ENCODE measurements around the gene TRIO. TPM values are rescaled to one million over a fixed set of nuclear protein-coding genes. Genes with fewer than 3 reads are reported as not detected.

Gene TRIO
- polyA plus RNA-seq, 1 of the 3 experiments (the other 2 are of a cell fraction) = 229 TPM

DNA sequence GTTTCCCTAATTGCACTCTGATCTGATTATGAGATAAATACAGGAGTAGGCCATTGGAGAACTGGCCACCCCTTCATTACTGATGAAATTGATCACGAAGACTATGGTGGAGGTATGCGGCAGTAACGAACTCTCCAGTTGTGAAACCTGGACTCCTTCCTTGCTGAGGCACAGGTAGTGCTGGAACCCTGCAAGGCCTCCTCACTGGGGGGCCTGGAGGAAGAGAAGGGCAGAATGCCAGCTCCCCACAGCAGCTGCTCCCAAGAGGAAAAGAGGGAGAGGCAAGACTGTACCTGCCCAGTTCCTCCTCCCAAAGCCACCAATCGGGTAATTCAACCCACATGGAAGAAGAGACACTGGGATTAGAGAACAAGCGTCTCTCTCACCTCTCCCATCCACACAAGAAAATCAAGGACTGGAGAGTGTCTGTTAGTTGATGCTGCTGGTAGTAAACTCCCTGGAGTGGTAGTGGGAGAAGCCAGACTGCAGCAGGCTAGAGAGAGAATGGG lies 19.1 kb upstream of the TRIO start (continued):
- TF ChIP-seq SMC3 (IDR thresholded peaks at IDR 0.05; ENCODE audit: low read depth, low read length) (no peak), TEAD4 (IDR thresholded peaks at IDR 0.05; ENCODE audit: borderline replicate concordance, insufficient read depth) (no peak), GABPA (IDR thresholded peaks at IDR 0.05; ENCODE audit: low read depth) (no peak), FOXJ3 (CRISPR knock-in tag; IDR thresholded peaks at IDR 0.05) (no peak), MXI1 (IDR thresholded peaks at IDR 0.05; ENCODE audit: low read depth, low read length) (no peak), TCF12 (IDR thresholded peaks at IDR 0.05) (no peak), EP300 (IDR thresholded peaks at IDR 0.05; ENCODE audit: borderline replicate concordance in 1 of 2, low read depth in 1 of 2, low read length in 1 of 2) (no peak)
- TF ChIP-seq, protein P1, sequence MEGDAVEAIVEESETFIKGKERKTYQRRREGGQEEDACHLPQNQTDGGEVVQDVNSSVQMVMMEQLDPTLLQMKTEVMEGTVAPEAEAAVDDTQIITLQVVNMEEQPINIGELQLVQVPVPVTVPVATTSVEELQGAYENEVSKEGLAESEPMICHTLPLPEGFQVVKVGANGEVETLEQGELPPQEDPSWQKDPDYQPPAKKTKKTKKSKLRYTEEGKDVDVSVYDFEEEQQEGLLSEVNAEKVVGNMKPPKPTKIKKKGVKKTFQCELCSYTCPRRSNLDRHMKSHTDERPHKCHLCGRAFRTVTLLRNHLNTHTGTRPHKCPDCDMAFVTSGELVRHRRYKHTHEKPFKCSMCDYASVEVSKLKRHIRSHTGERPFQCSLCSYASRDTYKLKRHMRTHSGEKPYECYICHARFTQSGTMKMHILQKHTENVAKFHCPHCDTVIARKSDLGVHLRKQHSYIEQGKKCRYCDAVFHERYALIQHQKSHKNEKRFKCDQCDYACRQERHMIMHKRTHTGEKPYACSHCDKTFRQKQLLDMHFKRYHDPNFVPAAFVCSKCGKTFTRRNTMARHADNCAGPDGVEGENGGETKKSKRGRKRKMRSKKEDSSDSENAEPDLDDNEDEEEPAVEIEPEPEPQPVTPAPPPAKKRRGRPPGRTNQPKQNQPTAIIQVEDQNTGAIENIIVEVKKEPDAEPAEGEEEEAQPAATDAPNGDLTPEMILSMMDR (IDR thresholded peaks at IDR 0.05) = no peak

DNA sequence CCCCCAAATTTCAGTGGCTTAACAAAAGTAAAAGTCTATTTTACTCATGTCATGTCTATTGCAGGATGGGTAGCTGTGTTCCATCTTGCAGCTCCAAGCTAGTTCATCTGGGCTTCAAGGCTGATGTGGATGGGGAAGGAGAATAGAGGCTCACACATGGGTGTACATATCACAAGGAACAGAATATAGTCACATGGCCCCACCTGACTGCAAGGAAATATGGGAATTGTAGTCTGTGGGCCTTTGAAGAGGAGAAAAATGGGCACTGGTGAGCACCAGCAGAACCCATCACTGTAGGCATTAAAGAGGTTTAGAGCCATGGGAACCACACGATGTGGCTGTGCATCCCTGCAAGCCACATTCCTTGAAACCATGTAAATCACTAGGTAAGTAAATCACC lies 17.9 kb upstream of the TRIO start:
- ChIA-PET CTCF (interaction anchor here (1.0 kb wide), 1 partner anchor 12 kb away, joined by 3 read pairs; no protein-coding TSS in a partner anchor), POLR2A (no interaction called here)
- no peak overlapping the region for H3K9ac ChIP-seq
- H3K79me2 ChIP-seq (ENCODE audit: insufficient read depth) = no peaks in the 10 kb centered on the region
- no peaks in the 10 kb centered on the region for H3K36me3 ChIP-seq (replicated peaks in 1 of 2; ENCODE audit: control insufficient read depth in 1 of 2, insufficient read depth in 2 of 2, low read length in 1 of 2)
- TF ChIP-seq TAF1 (IDR thresholded peaks at IDR 0.05; ENCODE audit: borderline replicate concordance, low read depth, low read length) (no peak), FOSL2 (IDR thresholded peaks at IDR 0.05; ENCODE audit: borderline replicate concordance, low read depth) (no peak), FOXM1 (IDR thresholded peaks at IDR 0.05; ENCODE audit: low read depth) (no peak), JUND (IDR thresholded peaks at IDR 0.05) (no peak), RAD21 (IDR thresholded peaks at IDR 0.05; ENCODE audit: low read length) (no peak), GABPA (IDR thresholded peaks at IDR 0.05; ENCODE audit: low read depth) (no peak), SIN3A (IDR thresholded peaks at IDR 0.05; ENCODE audit: borderline replicate concordance, low read depth, low read length) (no peak), TCF12 (IDR thresholded peaks at IDR 0.05) (no peak), NFIC (IDR thresholded peaks at IDR 0.05; ENCODE audit: borderline replicate concordance) (no peak), POLR2AphosphoS5 (IDR thresholded peaks at IDR 0.05; ENCODE audit: low read depth, low read length) (no peak), RCOR1 (IDR thresholded peaks at IDR 0.05; ENCODE audit: low read length) (no peak), YY1 (IDR thresholded peaks at IDR 0.05; ENCODE audit: low read depth) (no peak), TEAD4 (IDR thresholded peaks at IDR 0.05; ENCODE audit: borderline replicate concordance, insufficient read depth) (no peak)
- TF ChIP-seq, protein P1 (IDR thresholded peaks at IDR 0.05) = no peak
- TF ChIP-seq, protein P2, sequence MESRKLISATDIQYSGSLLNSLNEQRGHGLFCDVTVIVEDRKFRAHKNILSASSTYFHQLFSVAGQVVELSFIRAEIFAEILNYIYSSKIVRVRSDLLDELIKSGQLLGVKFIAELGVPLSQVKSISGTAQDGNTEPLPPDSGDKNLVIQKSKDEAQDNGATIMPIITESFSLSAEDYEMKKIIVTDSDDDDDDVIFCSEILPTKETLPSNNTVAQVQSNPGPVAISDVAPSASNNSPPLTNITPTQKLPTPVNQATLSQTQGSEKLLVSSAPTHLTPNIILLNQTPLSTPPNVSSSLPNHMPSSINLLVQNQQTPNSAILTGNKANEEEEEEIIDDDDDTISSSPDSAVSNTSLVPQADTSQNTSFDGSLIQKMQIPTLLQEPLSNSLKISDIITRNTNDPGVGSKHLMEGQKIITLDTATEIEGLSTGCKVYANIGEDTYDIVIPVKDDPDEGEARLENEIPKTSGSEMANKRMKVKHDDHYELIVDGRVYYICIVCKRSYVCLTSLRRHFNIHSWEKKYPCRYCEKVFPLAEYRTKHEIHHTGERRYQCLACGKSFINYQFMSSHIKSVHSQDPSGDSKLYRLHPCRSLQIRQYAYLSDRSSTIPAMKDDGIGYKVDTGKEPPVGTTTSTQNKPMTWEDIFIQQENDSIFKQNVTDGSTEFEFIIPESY (IDR thresholded peaks at IDR 0.05; ENCODE audit: borderline replicate concordance, low read depth) = no peak
- TF ChIP-seq, protein P3, sequence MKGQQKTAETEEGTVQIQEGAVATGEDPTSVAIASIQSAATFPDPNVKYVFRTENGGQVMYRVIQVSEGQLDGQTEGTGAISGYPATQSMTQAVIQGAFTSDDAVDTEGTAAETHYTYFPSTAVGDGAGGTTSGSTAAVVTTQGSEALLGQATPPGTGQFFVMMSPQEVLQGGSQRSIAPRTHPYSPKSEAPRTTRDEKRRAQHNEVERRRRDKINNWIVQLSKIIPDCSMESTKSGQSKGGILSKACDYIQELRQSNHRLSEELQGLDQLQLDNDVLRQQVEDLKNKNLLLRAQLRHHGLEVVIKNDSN (IDR thresholded peaks at IDR 0.05; ENCODE audit: borderline replicate concordance, low read depth) = no peak; the same call in 1 of the 2 replicates
- TF ChIP-seq, protein P4, sequence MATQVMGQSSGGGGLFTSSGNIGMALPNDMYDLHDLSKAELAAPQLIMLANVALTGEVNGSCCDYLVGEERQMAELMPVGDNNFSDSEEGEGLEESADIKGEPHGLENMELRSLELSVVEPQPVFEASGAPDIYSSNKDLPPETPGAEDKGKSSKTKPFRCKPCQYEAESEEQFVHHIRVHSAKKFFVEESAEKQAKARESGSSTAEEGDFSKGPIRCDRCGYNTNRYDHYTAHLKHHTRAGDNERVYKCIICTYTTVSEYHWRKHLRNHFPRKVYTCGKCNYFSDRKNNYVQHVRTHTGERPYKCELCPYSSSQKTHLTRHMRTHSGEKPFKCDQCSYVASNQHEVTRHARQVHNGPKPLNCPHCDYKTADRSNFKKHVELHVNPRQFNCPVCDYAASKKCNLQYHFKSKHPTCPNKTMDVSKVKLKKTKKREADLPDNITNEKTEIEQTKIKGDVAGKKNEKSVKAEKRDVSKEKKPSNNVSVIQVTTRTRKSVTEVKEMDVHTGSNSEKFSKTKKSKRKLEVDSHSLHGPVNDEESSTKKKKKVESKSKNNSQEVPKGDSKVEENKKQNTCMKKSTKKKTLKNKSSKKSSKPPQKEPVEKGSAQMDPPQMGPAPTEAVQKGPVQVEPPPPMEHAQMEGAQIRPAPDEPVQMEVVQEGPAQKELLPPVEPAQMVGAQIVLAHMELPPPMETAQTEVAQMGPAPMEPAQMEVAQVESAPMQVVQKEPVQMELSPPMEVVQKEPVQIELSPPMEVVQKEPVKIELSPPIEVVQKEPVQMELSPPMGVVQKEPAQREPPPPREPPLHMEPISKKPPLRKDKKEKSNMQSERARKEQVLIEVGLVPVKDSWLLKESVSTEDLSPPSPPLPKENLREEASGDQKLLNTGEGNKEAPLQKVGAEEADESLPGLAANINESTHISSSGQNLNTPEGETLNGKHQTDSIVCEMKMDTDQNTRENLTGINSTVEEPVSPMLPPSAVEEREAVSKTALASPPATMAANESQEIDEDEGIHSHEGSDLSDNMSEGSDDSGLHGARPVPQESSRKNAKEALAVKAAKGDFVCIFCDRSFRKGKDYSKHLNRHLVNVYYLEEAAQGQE (IDR thresholded peaks at IDR 0.05; ENCODE audit: low read depth, low read length) = no peak
- no peaks in the 10 kb centered on the region for H4K20me1 ChIP-seq (ENCODE audit: insufficient read depth)
- no peak overlapping the region for H3K27ac ChIP-seq (ENCODE audit: low read depth in 2 of 2, low read length in 1 of 2)
- no peaks in the 10 kb centered on the region for H3K9me2 ChIP-seq
- no peak for DNase-seq
- no peak overlapping the region for H2AFZ ChIP-seq (ENCODE audit: low read depth)
- no peak overlapping the region for H3K4me2 ChIP-seq
- H3F3A ChIP-seq (replicated peaks; ENCODE audit: insufficient read depth) = no peaks in the 10 kb centered on the region
- peaks cover 0 to 5% of the 10 kb centered on the region in 2 experiments; a peak in 1 of 4 replicates for H3K4me1 ChIP-seq (ENCODE audit: control insufficient read depth in 1 of 2, insufficient read depth in 2 of 2, low read depth in 1 of 2, low read length in 1 of 2)
- no peak overlapping the region for H3K4me3 ChIP-seq (ENCODE audit: low read depth in 2 of 2, low read length in 1 of 2)
- 88% methylated on average over 1 of the region's 1 CpG for WGBS (ENCODE audit: low lambda C conversion rate)
- no peaks in the 10 kb centered on the region for H3K27me3 ChIP-seq (ENCODE audit: insufficient read depth)
- H3K9me3 ChIP-seq = no peaks in the 10 kb centered on the region
